HepG2 (cell line): Measurements from ENCODE around the gene MRGPRF. TPM values are rescaled to one million over a fixed set of nuclear protein-coding genes. Genes with fewer than 3 reads are reported as not detected.

Experiments
- ATAC-seq: fragments of 200-7000 bp; cut with Tn5 transposase; 3 replicates; pipeline ENCODE4 v1.9.1; 2020; ENCODE audit warnings: mild to moderate bottlenecking, moderate library complexity
- BruUV-seq: library from RNA; stranded (reverse); fragments of 400-500 nt; replicated peaks from 2 replicates; lab custom pipeline; 2021; lab: Mats Ljungman, UMichigan
- CTCF ChIA-PET: fragments of 300-600 bp; formaldehyde crosslinking; extraction: SDS; loops from one replicate; lab custom pipeline; 2021; ENCODE audit warnings: low total read pairs, inconsistent platforms, low intra/inter-chr PET ratio; lab: Yijun Ruan, JAX
- POLR2A ChIA-PET: fragments of 350-600 bp; sonication (Branson Sonifier 250); formaldehyde crosslinking; loops from one replicate; lab custom pipeline; 2020; ENCODE audit warnings: antibody characterized with exemption, inconsistent platforms; lab: Yijun Ruan, JAX
- DNase-seq: peaks from one replicate; pipeline ENCODE4 v3.0.0-alpha.2; 2015; ENCODE audit warnings: low spot score
- FAIRE-seq: peaks from 3 replicates; lab custom pipeline; 2011; peaks lifted over from hg19 to GRCh38; lab: Jason Lieb, UNC
- H2AFZ ChIP-seq: one replicate; pipeline ENCODE4 v1.6.1; 2011; ENCODE audit warnings: low read length, inconsistent platforms
- H3K27ac ChIP-seq: fragments of 300-600 bp; 3 replicates; pipeline ENCODE4 v1.8.0; 2011; ENCODE audit warnings: mixed run types, mild to moderate bottlenecking, mixed read lengths, low read length, inconsistent platforms; ENCODE audit not compliant: insufficient read depth; ENCODE audit errors: extremely low read length
- H3K27me3 ChIP-seq, 2 experiments: fragments of 200-600 bp in 1 of 2; 2 replicates in 1 of 2; 3 replicates in 1 of 2; pipeline versions ENCODE4 v1.6.0 to v1.8.0; 2011; ENCODE audit warnings: low read length in 2 of 2, mild to moderate bottlenecking in 2 of 2, moderate library complexity in 2 of 2, inconsistent platforms in 1 of 2; ENCODE audit not compliant: insufficient read depth in 2 of 2, control insufficient read depth in 1 of 2
- H3K36me3 ChIP-seq, 2 experiments: fragments of 200-600 bp in 1 of 2; replicated peaks in 1 of 2; 2 replicates in 1 of 2; 3 replicates in 1 of 2; pipeline versions ENCODE4 v1.5.1 to v1.8.0; 2011; ENCODE audit warnings: low read length in 2 of 2, inconsistent platforms in 1 of 2; ENCODE audit not compliant: insufficient read depth in 2 of 2, control insufficient read depth in 1 of 2
- H3K4me1 ChIP-seq: 2 replicates; pipeline ENCODE4 v1.5.1; 2012; ENCODE audit warnings: low read length, inconsistent platforms; ENCODE audit not compliant: insufficient read depth
- H3K4me2 ChIP-seq: 2 replicates; pipeline ENCODE4 v1.6.0; 2011; ENCODE audit warnings: low read depth, low read length, inconsistent platforms
- H3K4me3 ChIP-seq, 3 experiments: fragments of 200-600 bp in 1 of 3; sonication (generic), shearing (Covaris generic) in 1 of 3; replicated peaks in 1 of 3; 2 replicates each; pipeline ENCODE4 v1.5.1; 2011 to 2016; ENCODE audit warnings: low read length in 3 of 3, inconsistent platforms in 2 of 3, low read depth in 2 of 3, mild to moderate bottlenecking in 2 of 3, control low read depth in 1 of 3, mixed read lengths in 1 of 3; ENCODE audit not compliant: insufficient read depth in 1 of 3
- H3K79me2 ChIP-seq: one replicate; pipeline ENCODE4 v1.6.1; 2011; ENCODE audit warnings: low read length, inconsistent platforms; ENCODE audit not compliant: insufficient read depth
- H3K9ac ChIP-seq: 2 replicates; pipeline ENCODE4 v1.6.0; 2011; ENCODE audit warnings: mild to moderate bottlenecking, low read depth, low read length, inconsistent platforms; ENCODE audit not compliant: insufficient read depth
- H3K9me3 ChIP-seq: 2 replicates; pipeline ENCODE4 v1.5.1; 2012; ENCODE audit warnings: mild to moderate bottlenecking, low read length
- H4K20me1 ChIP-seq: 2 replicates; pipeline ENCODE4 v1.6.0; 2011; ENCODE audit warnings: inconsistent platforms, mild to moderate bottlenecking, low read length, moderate library complexity; ENCODE audit not compliant: insufficient read depth
- CBX5 ChIP-seq: sonication (generic); formaldehyde crosslinking; IDR thresholded peaks from 2 replicates; pipeline ENCODE4 v1.4.0; 2020; ENCODE audit warnings: missing genetic modification reagents, borderline replicate concordance
- CEBPG ChIP-seq: IDR thresholded peaks from 2 replicates; pipeline ENCODE4 v1.6.1; 2016
- HNF4A ChIP-seq: sonication (generic); formaldehyde crosslinking; IDR thresholded peaks from 2 replicates; pipeline ENCODE4 v1.4.0; 2020; ENCODE audit warnings: missing genetic modification reagents
- KDM5A ChIP-seq: fragments of 200-600 bp; sonication (generic); IDR thresholded peaks from 2 replicates; pipeline ENCODE4 v1.7.0; 2018; ENCODE audit warnings: antibody characterized with exemption, mild to moderate bottlenecking, low read length, borderline replicate concordance
- NR2F2 ChIP-seq: IDR thresholded peaks from 2 replicates; pipeline ENCODE4 v1.6.1; 2012; ENCODE audit warnings: low read depth, inconsistent platforms, borderline replicate concordance
- NR2F6 ChIP-seq, 2 experiments: IDR thresholded peaks; 2 replicates each; pipeline ENCODE4 v1.6.1; 2016; ENCODE audit warnings: antibody characterized with exemption in 1 of 2, mild to moderate bottlenecking in 1 of 2
- THAP11 ChIP-seq: IDR thresholded peaks from 2 replicates; pipeline ENCODE4 v1.6.1; 2016; ENCODE audit warnings: missing biosample characterization, missing genetic modification reagents
- ZNF232 ChIP-seq: sonication (generic); formaldehyde crosslinking; IDR thresholded peaks from 2 replicates; pipeline ENCODE4 v1.4.0; 2020; ENCODE audit warnings: missing genetic modification reagents, borderline replicate concordance
- ZNF263 ChIP-seq: sonication (generic); formaldehyde crosslinking; IDR thresholded peaks from 2 replicates; pipeline ENCODE4 v1.4.0; 2020; ENCODE audit warnings: missing genetic modification reagents
- ZNF264 ChIP-seq: sonication (generic); formaldehyde crosslinking; IDR thresholded peaks from 2 replicates; pipeline ENCODE4 v1.4.0; 2020; ENCODE audit warnings: missing genetic modification reagents
- ZSCAN31 ChIP-seq: sonication (generic); formaldehyde crosslinking; IDR thresholded peaks from 2 replicates; pipeline ENCODE4 v1.5.0; 2020; ENCODE audit warnings: low read depth, mild to moderate bottlenecking, missing genetic modification reagents
- WGBS: methylation state at CpG from one replicate; pipeline ENCODE4 v1.1.6; 2017; ENCODE audit warnings: low lambda C conversion rate; 5-methylcytosine and 5-hydroxymethylcytosine counted together
- in situ Hi-C: cut with HindIII; loops from 2 replicates; pipeline ENCODE4 v1.10.0; 2017; ENCODE audit warnings: low pct_unique_long_range_greater_than_20kb; ENCODE audit not compliant: extremely low pct_ligation_motif_present
- intact Hi-C: fragments of 100-400 bp; cut with micrococcal nuclease; formaldehyde crosslinking; loops from one replicate; pipeline ENCODE4 v1.10.0; 2022; ENCODE audit not compliant: unreplicated experiment
- polyA plus RNA-seq, 8 experiments: library from polyadenylated mRNA; depleted of rRNA in 3 of 8; stranded (reverse) in 7 of 8; unstranded in 1 of 8; fragments of >200 nt; fragmentation: Illumina TruSeq in 4 of 8; extraction: Trizol in 4 of 8; gene quantifications; 2 replicates each; pipeline versions ENCODE4 v1.2.1 to v1.2.3, GENCODE V29; 2011 to 2016; ENCODE audit warnings: low read depth in 4 of 8, missing spikeins in 1 of 8, mixed read lengths in 1 of 8; ENCODE audit not compliant: insufficient read depth in 1 of 8
- total RNA-seq, 5 experiments: library from RNA; depleted of rRNA; stranded (reverse); fragments of >200 nt; fragmentation: Illumina TruSeq; extraction: Trizol; gene quantifications; 2 replicates each; pipeline ENCODE4 v1.2.3, GENCODE V29; 2016; ENCODE audit warnings: low read depth in 1 of 5
- TF ChIP-seq, protein P1 (sequence below): IDR thresholded peaks from 2 replicates; pipeline ENCODE4 v1.6.1; 2016
- TF ChIP-seq, protein P2 (sequence below): sonication (generic); formaldehyde crosslinking; IDR thresholded peaks from 2 replicates; pipeline ENCODE4 v1.4.0; 2020; ENCODE audit warnings: missing genetic modification reagents
- TF ChIP-seq, protein P3 (sequence below): sonication (generic); formaldehyde crosslinking; IDR thresholded peaks from 2 replicates; pipeline ENCODE4 v1.4.0; 2020; ENCODE audit warnings: missing genetic modification reagents, borderline replicate concordance
- TF ChIP-seq, protein P4 (sequence below): sonication (generic); formaldehyde crosslinking; IDR thresholded peaks from 2 replicates; pipeline ENCODE4 v1.4.0; 2020; ENCODE audit warnings: missing genetic modification reagents

The MRGPRF gene
- total and polyA plus RNA-seq, 2 of the 13 experiments (the other 11 are each of a cell fraction or from before 2014, with no cell fraction given): not detected

DNA sequence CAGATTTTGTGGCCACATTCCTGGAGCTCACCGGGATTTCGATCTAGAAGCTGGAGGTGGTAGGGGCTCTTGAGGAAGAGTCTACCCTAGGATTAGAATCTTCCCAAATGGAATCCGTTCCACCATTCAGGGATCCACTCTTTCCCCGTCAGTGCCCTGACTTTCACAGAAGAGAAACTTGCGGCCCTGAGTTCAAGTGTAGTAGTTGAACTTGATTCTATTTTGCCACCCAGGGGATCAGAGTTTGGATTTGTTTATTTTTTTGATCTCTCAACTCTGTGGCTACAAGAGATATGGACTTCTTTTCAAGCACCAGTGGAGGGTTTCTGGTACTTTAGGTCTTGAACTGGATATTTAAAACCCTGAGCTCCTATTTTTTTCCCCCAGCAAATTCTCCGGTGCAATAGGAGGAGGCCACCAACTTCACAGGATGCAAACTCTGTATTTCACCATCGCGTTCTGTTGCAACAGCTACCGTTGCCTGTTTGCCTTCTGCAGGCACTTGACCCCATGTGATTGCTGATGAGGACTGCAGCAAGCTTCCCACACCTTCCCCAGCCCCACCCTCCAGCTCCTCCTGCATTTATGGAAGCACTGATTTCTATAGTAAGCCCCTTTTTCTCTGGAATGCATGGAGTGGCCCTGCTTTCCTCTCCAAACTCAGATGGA, 14.8 kb upstream of the MRGPRF start:
- ATAC-seq (peak; percentile 87), DNase-seq (peak; percentile 56), FAIRE-seq (peak; percentile 81)
- peaks cover 11% of the 10 kb centered on the region for H3K4me1 ChIP-seq
- ChIA-PET CTCF (no interaction called here), POLR2A (interaction anchor here (1.3 to 1.5 kb wide), 2 partner anchors 9 to 21 kb away, joined by 3 to 5 read pairs; partner anchors contain the start of gene TPCN2)
- H3K27me3 ChIP-seq: peaks cover 0 to 7% of the 10 kb centered on the region in 2 experiments; a peak in 1 of 5 replicates
- no peaks in the 10 kb centered on the region for H3K36me3 ChIP-seq
- no peak overlapping the region for H2AFZ ChIP-seq
- H3K9me3 ChIP-seq: no peaks in the 10 kb centered on the region
- WGBS: 3% methylated on average over 9 of the region's 9 CpGs
- H3K9ac ChIP-seq: no peak overlapping the region
- intact Hi-C loops: no loop called here
- no peak overlapping the region for H3K27ac ChIP-seq
- no TSS peak for BruUV-seq
- peak overlapping the region; percentile 9; the same call in 1 of the 2 replicates for H3K4me2 ChIP-seq
- in situ Hi-C loops: no loop called here
- no peak overlapping the region for H3K4me3 ChIP-seq
- no peaks in the 10 kb centered on the region for H3K79me2 ChIP-seq
- no peaks in the 10 kb centered on the region for H4K20me1 ChIP-seq
- TF ChIP-seq NR2F2 (0 out of 2 replicates have a peak, but pooled peaks have one; percentile 26), ZSCAN31 (CRISPR knock-in tag) (no peak), THAP11 (CRISPR knock-in tag) (0 out of 2 replicates have a peak, but pooled peaks have one; percentile 21), NR2F6 (IDR thresholded peaks at IDR 0.05) (0 out of 2 replicates have a peak, but pooled peaks have one; percentile 17), NR2F6 (CRISPR knock-in tag; IDR thresholded peaks at IDR 0.05) (no peak), CEBPG (CRISPR knock-in tag) (peak; percentile 89), ZNF232 (CRISPR knock-in tag) (no peak), HNF4A (CRISPR knock-in tag) (peak; percentile 21; the same call in 1 of the 2 replicates), ZNF263 (CRISPR knock-in tag) (peak; percentile 32; the same call in 1 of the 2 replicates), CBX5 (CRISPR knock-in tag) (0 out of 2 replicates have a peak, but pooled peaks have one; percentile 39), ZNF264 (CRISPR knock-in tag) (peak; percentile 91), KDM5A (no peak)
- TF ChIP-seq, protein P1, sequence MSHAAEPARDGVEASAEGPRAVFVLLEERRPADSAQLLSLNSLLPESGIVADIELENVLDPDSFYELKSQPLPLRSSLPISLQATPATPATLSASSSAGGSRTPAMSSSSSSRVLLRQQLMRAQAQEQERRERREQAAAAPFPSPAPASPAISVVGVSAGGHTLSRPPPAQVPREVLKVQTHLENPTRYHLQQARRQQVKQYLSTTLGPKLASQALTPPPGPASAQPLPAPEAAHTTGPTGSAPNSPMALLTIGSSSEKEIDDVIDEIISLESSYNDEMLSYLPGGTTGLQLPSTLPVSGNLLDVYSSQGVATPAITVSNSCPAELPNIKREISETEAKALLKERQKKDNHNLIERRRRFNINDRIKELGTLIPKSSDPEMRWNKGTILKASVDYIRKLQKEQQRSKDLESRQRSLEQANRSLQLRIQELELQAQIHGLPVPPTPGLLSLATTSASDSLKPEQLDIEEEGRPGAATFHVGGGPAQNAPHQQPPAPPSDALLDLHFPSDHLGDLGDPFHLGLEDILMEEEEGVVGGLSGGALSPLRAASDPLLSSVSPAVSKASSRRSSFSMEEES (CRISPR knock-in tag): peak; percentile 26; the same call in 1 of the 2 replicates
- TF ChIP-seq, protein P2, sequence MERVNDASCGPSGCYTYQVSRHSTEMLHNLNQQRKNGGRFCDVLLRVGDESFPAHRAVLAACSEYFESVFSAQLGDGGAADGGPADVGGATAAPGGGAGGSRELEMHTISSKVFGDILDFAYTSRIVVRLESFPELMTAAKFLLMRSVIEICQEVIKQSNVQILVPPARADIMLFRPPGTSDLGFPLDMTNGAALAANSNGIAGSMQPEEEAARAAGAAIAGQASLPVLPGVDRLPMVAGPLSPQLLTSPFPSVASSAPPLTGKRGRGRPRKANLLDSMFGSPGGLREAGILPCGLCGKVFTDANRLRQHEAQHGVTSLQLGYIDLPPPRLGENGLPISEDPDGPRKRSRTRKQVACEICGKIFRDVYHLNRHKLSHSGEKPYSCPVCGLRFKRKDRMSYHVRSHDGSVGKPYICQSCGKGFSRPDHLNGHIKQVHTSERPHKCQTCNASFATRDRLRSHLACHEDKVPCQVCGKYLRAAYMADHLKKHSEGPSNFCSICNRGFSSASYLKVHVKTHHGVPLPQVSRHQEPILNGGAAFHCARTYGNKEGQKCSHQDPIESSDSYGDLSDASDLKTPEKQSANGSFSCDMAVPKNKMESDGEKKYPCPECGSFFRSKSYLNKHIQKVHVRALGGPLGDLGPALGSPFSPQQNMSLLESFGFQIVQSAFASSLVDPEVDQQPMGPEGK (CRISPR knock-in tag): 0 out of 2 replicates have a peak, but pooled peaks have one; percentile 21
- TF ChIP-seq, protein P3, sequence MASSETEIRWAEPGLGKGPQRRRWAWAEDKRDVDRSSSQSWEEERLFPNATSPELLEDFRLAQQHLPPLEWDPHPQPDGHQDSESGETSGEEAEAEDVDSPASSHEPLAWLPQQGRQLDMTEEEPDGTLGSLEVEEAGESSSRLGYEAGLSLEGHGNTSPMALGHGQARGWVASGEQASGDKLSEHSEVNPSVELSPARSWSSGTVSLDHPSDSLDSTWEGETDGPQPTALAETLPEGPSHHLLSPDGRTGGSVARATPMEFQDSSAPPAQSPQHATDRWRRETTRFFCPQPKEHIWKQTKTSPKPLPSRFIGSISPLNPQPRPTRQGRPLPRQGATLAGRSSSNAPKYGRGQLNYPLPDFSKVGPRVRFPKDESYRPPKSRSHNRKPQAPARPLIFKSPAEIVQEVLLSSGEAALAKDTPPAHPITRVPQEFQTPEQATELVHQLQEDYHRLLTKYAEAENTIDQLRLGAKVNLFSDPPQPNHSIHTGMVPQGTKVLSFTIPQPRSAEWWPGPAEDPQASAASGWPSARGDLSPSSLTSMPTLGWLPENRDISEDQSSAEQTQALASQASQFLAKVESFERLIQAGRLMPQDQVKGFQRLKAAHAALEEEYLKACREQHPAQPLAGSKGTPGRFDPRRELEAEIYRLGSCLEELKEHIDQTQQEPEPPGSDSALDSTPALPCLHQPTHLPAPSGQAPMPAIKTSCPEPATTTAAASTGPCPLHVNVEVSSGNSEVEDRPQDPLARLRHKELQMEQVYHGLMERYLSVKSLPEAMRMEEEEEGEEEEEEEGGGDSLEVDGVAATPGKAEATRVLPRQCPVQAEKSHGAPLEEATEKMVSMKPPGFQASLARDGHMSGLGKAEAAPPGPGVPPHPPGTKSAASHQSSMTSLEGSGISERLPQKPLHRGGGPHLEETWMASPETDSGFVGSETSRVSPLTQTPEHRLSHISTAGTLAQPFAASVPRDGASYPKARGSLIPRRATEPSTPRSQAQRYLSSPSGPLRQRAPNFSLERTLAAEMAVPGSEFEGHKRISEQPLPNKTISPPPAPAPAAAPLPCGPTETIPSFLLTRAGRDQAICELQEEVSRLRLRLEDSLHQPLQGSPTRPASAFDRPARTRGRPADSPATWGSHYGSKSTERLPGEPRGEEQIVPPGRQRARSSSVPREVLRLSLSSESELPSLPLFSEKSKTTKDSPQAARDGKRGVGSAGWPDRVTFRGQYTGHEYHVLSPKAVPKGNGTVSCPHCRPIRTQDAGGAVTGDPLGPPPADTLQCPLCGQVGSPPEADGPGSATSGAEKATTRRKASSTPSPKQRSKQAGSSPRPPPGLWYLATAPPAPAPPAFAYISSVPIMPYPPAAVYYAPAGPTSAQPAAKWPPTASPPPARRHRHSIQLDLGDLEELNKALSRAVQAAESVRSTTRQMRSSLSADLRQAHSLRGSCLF: no peak
- TF ChIP-seq, protein P4, sequence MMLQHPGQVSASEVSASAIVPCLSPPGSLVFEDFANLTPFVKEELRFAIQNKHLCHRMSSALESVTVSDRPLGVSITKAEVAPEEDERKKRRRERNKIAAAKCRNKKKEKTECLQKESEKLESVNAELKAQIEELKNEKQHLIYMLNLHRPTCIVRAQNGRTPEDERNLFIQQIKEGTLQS: no peak
